Measurements from ENCODE around the gene BCAR1. TPM values are rescaled to one million over a fixed set of nuclear protein-coding genes. Genes with fewer than 3 reads are reported as not detected.

BCAR1 gene
- total RNA-seq, 1 experiment from 2014 or later = 95.6 TPM

GRCh38 chr16:75280331-75280804 lies 28.9 kb upstream of the BCAR1 start:
- Mint-ChIP-seq H3K9me3 (peaks cover 5% of the 10 kb centered on the region), H3K36me3 (peaks cover 5% of the 10 kb centered on the region), H3K27me3 (ENCODE audit: low read depth) (no peaks in the 10 kb centered on the region), H3K4me1 (no peaks in the 10 kb centered on the region; the same call in 1 of the 2 replicates), H3K27ac (no peak overlapping the region), H3K4me3 (no peak overlapping the region)
- ATAC-seq = no peak
- TF ChIP-seq ZMAT4 (CRISPR knock-in tag; IDR thresholded peaks at IDR 0.05) (no peak), SP1 (CRISPR knock-in tag; conservative IDR thresholded peaks at IDR 0.05) (no peak), ATF1 (CRISPR knock-in tag; IDR thresholded peaks at IDR 0.05) (no peak), ZNF281 (CRISPR knock-in tag; IDR thresholded peaks at IDR 0.05) (no peak), ZNF232 (CRISPR knock-in tag; IDR thresholded peaks at IDR 0.05) (no peak), ATF2 (CRISPR knock-in tag; IDR thresholded peaks at IDR 0.05; ENCODE audit: borderline replicate concordance, low read depth) (no peak), PREB (CRISPR knock-in tag; IDR thresholded peaks at IDR 0.05; ENCODE audit: borderline replicate concordance) (no peak), KAT7 (CRISPR knock-in tag; IDR thresholded peaks at IDR 0.05; ENCODE audit: borderline replicate concordance) (no peak)
- DNase-seq (ENCODE audit: low spot score) = no peak
- ChIA-PET POLR2A (no interaction called here), CTCF (interaction anchor here (0.6 to 4.4 kb wide), 3 partner anchors 47 to 105 kb away, joined by 3 to 19 read pairs (median 11); no protein-coding TSS in a partner anchor)

- CTCF ChIA-PET = interaction anchor here (0.8 to 4.4 kb wide), 5 partner anchors 26 to 106 kb away, joined by 3 to 19 read pairs (median 4); no protein-coding TSS in a partner anchor
- ATAC-seq (peak; percentile 71), DNase-seq (ENCODE audit: low spot score) (no peak)
- Mint-ChIP-seq H3K4me3 (no peak overlapping the region), H3K4me1 (no peaks in the 10 kb centered on the region; the same call in 1 of the 2 replicates), H3K9me3 (no peaks in the 10 kb centered on the region), H3K27ac (peak overlapping the region; percentile 58; the same call in 1 of the 2 replicates), H3K36me3 (no peaks in the 10 kb centered on the region), H3K27me3 (ENCODE audit: low read depth) (no peaks in the 10 kb centered on the region)
- POLR2A ChIA-PET = interaction anchor here (1.3 kb wide), 1 partner anchor 24 kb away, joined by 4 read pairs; no protein-coding TSS in a partner anchor
- no peak for TF ChIP-seq IRF2 (CRISPR knock-in tag; IDR thresholded peaks at IDR 0.05; ENCODE audit: borderline replicate concordance, low read depth)
- TF ChIP-seq JUN (CRISPR knock-in tag; IDR thresholded peaks at IDR 0.05) = no peak
- TF ChIP-seq E2F4 (CRISPR knock-in tag; IDR thresholded peaks at IDR 0.05; ENCODE audit: borderline replicate concordance, low read depth) = no peak
- no peak for TF ChIP-seq ZNF317 (CRISPR knock-in tag; IDR thresholded peaks at IDR 0.05; ENCODE audit: borderline replicate concordance, low read depth)
- TF ChIP-seq HMGA2 (CRISPR knock-in tag; IDR thresholded peaks at IDR 0.05) = no peak
- TF ChIP-seq PRDM15 (CRISPR knock-in tag; IDR thresholded peaks at IDR 0.05) = no peak
- TF ChIP-seq NFATC4 (CRISPR knock-in tag; IDR thresholded peaks at IDR 0.05) = no peak
- TF ChIP-seq MAX (CRISPR knock-in tag; IDR thresholded peaks at IDR 0.05) = no peak
- no peak for TF ChIP-seq MXD4 (CRISPR knock-in tag; IDR thresholded peaks at IDR 0.05; ENCODE audit: borderline replicate concordance)
- TF ChIP-seq MLX (CRISPR knock-in tag; IDR thresholded peaks at IDR 0.05) = no peak
- TF ChIP-seq GTF2I (CRISPR knock-in tag; conservative IDR thresholded peaks at IDR 0.05) = no peak
- no peak for TF ChIP-seq ZNF396 (CRISPR knock-in tag; IDR thresholded peaks at IDR 0.05; ENCODE audit: borderline replicate concordance)
- no peak for TF ChIP-seq SMAD3 (CRISPR knock-in tag; IDR thresholded peaks at IDR 0.05; ENCODE audit: borderline replicate concordance)
- TF ChIP-seq NFYB (CRISPR knock-in tag; conservative IDR thresholded peaks at IDR 0.05; ENCODE audit: low read depth) = no peak
Observed at GRCh38 chr16:75279305-75279704, 27.9 kb upstream of the BCAR1 start.

All from WTC11 (cell line).